OCI-LY1 (cell line): ENCODE measurements around the gene SLC37A1.

ENCODE experiments used
- EZH2 ChIP-seq: fragments of 200-600 bp; sonication (generic), shearing (Covaris generic); IDR thresholded peaks from 2 replicates; pipeline ENCODE4 v1.8.0; 2017; ENCODE audit warnings: borderline replicate concordance, mixed run types, mild to moderate bottlenecking, antibody characterized with exemption, low read length, moderate library complexity, mixed read lengths
- TF ChIP-seq, protein P1 (sequence below): fragments of 200-600 bp; sonication (generic), shearing (Covaris generic); IDR thresholded peaks from 2 replicates; pipeline ENCODE4 v1.5.1; 2017; ENCODE audit warnings: mild to moderate bottlenecking, antibody characterized with exemption, low read length, moderate library complexity, mixed read lengths

DNA sequence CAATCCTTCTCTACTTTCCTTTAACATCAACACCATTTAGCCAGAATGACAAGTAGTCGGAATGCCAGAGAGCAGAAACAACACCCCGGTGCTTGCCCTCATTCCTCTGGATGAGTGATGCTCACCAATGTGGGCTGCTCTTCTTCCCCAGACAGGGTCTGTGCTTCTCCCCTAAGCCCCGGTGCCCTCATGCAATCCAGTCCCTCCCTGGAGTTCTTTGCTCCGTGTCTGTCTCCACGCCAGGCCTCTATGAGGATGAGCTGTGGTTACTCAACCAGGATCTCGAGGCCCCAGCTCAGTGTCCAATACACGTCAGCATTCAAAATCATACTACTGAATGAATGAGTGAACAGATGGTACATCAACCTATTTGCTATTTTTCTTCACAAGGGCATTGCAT lies 110.0 kb downstream of the SLC37A1 start:
- no peak for TF ChIP-seq EZH2
- TF ChIP-seq, protein P1, sequence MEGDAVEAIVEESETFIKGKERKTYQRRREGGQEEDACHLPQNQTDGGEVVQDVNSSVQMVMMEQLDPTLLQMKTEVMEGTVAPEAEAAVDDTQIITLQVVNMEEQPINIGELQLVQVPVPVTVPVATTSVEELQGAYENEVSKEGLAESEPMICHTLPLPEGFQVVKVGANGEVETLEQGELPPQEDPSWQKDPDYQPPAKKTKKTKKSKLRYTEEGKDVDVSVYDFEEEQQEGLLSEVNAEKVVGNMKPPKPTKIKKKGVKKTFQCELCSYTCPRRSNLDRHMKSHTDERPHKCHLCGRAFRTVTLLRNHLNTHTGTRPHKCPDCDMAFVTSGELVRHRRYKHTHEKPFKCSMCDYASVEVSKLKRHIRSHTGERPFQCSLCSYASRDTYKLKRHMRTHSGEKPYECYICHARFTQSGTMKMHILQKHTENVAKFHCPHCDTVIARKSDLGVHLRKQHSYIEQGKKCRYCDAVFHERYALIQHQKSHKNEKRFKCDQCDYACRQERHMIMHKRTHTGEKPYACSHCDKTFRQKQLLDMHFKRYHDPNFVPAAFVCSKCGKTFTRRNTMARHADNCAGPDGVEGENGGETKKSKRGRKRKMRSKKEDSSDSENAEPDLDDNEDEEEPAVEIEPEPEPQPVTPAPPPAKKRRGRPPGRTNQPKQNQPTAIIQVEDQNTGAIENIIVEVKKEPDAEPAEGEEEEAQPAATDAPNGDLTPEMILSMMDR = no peak
